Panc1 (cell line): Measurements from ENCODE around the gene DOCK11. TPM values are rescaled to one million over a fixed set of nuclear protein-coding genes. Genes with fewer than 3 reads are reported as not detected.

Experiments
- ATAC-seq: fragments of 200-7000 bp; cut with Tn5 transposase; 2 replicates; pipeline ENCODE4 v1.9.1; 2020; ENCODE audit warnings: mild to moderate bottlenecking, moderate library complexity
- BruUV-seq: library from RNA; stranded (reverse); fragments of 400-500 nt; replicated peaks from 2 replicates; lab custom pipeline; 2021; lab: Mats Ljungman, UMichigan
- CTCF ChIA-PET: fragments of 300-600 bp; sonication (Branson Sonifier 250); formaldehyde crosslinking; loops from one replicate; lab custom pipeline; 2022; ENCODE audit warnings: antibody characterized with exemption; lab: Charles Lee
- POLR2A ChIA-PET: fragments of 300-600 bp; sonication (Branson Sonifier 250); formaldehyde crosslinking; loops from one replicate; lab custom pipeline; 2022; ENCODE audit warnings: antibody characterized with exemption; lab: Charles Lee
- DNase-seq: peaks from one replicate; pipeline ENCODE4 v3.0.0-alpha.2; 2010; ENCODE audit warnings: low read depth, low spot score
- H3K27ac ChIP-seq: 2 replicates; pipeline ENCODE4 v1.5.1; 2011; ENCODE audit warnings: mild to moderate bottlenecking, low read length, inconsistent platforms
- H3K27me3 ChIP-seq: fragments of 200-500 bp; sonication (Bioruptor generic); 2 replicates; pipeline ENCODE4 v1.6.0; 2014; ENCODE audit warnings: low read length, inconsistent platforms; ENCODE audit not compliant: control insufficient read depth, insufficient read depth
- H3K36me3 ChIP-seq: fragments of 200-500 bp; sonication (Bioruptor generic); 2 replicates; pipeline ENCODE4 v1.5.1; 2014; ENCODE audit warnings: inconsistent platforms, mild to moderate bottlenecking, low read length, moderate library complexity; ENCODE audit not compliant: control insufficient read depth, insufficient read depth
- H3K4me1 ChIP-seq: 2 replicates; pipeline ENCODE4 v1.5.1; 2011; ENCODE audit warnings: inconsistent platforms, mild to moderate bottlenecking, low read length, moderate library complexity; ENCODE audit not compliant: control insufficient read depth, insufficient read depth
- H3K4me3 ChIP-seq, 2 experiments: 2 replicates each; pipeline ENCODE4 v1.5.1; 2011 to 2012; ENCODE audit warnings: low read depth in 2 of 2, low read length in 2 of 2, mild to moderate bottlenecking in 2 of 2, inconsistent platforms in 1 of 2, moderate library complexity in 1 of 2
- H3K9me3 ChIP-seq: fragments of 200-500 bp; sonication (Bioruptor generic); 2 replicates; pipeline ENCODE4 v1.5.1; 2014; ENCODE audit warnings: low read depth, mild to moderate bottlenecking, inconsistent platforms, low read length, moderate library complexity; ENCODE audit not compliant: control insufficient read depth, insufficient read depth
- CTCF ChIP-seq: fragments of 450-650 bp; IDR thresholded peaks from 2 replicates; pipeline ENCODE4 v1.5.1; 2017; ENCODE audit warnings: mild to moderate bottlenecking
- POLR2AphosphoS5 ChIP-seq: IDR thresholded peaks from 2 replicates; pipeline ENCODE4 v1.6.1; 2012; ENCODE audit warnings: mild to moderate bottlenecking, low read depth, low read length, moderate library complexity
- SIN3A ChIP-seq: IDR thresholded peaks from 2 replicates; pipeline ENCODE4 v1.6.1; 2012; ENCODE audit warnings: low read depth, mild to moderate bottlenecking, low read length, moderate library complexity, borderline replicate concordance; ENCODE audit not compliant: insufficient read depth
- TCF7L2 ChIP-seq: IDR thresholded peaks from 2 replicates; pipeline ENCODE4 v1.6.1; 2011; ENCODE audit warnings: mild to moderate bottlenecking, low read depth, low read length, inconsistent platforms
- in situ Hi-C: cut with HindIII; loops from 2 replicates; pipeline ENCODE4 v1.10.0; 2016; ENCODE audit warnings: low sequenced_read_pairs, low pct_unique_long_range_greater_than_20kb
- intact Hi-C: fragments of 100-400 bp; cut with micrococcal nuclease; formaldehyde crosslinking; loops from one replicate; pipeline ENCODE4 v1.10.0; 2022; ENCODE audit not compliant: unreplicated experiment
- total RNA-seq: library from RNA; stranded (reverse); gene quantifications from one replicate; pipeline ENCODE4 v1.2.1, GENCODE V29; 2021; ENCODE audit not compliant: unreplicated experiment
- TF ChIP-seq, protein P1 (sequence below), 2 experiments: IDR thresholded peaks; 2 replicates each; pipeline ENCODE4 v1.6.1; 2011 to 2012; ENCODE audit warnings: low read depth in 2 of 2, control low read depth in 1 of 2, low read length in 1 of 2, mild to moderate bottlenecking in 1 of 2, moderate library complexity in 1 of 2; ENCODE audit not compliant: insufficient read depth in 1 of 2

Gene DOCK11
- total RNA-seq, 1 experiment from 2014 or later = 2.0 TPM

- ChIA-PET CTCF (no interaction called here), POLR2A (no interaction called here)
- no peak for TF ChIP-seq CTCF
- no peak for TF ChIP-seq SIN3A
- TF ChIP-seq, protein P1, sequence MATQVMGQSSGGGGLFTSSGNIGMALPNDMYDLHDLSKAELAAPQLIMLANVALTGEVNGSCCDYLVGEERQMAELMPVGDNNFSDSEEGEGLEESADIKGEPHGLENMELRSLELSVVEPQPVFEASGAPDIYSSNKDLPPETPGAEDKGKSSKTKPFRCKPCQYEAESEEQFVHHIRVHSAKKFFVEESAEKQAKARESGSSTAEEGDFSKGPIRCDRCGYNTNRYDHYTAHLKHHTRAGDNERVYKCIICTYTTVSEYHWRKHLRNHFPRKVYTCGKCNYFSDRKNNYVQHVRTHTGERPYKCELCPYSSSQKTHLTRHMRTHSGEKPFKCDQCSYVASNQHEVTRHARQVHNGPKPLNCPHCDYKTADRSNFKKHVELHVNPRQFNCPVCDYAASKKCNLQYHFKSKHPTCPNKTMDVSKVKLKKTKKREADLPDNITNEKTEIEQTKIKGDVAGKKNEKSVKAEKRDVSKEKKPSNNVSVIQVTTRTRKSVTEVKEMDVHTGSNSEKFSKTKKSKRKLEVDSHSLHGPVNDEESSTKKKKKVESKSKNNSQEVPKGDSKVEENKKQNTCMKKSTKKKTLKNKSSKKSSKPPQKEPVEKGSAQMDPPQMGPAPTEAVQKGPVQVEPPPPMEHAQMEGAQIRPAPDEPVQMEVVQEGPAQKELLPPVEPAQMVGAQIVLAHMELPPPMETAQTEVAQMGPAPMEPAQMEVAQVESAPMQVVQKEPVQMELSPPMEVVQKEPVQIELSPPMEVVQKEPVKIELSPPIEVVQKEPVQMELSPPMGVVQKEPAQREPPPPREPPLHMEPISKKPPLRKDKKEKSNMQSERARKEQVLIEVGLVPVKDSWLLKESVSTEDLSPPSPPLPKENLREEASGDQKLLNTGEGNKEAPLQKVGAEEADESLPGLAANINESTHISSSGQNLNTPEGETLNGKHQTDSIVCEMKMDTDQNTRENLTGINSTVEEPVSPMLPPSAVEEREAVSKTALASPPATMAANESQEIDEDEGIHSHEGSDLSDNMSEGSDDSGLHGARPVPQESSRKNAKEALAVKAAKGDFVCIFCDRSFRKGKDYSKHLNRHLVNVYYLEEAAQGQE (IDR thresholded peaks at IDR 0.05; ENCODE audit: insufficient read depth in 1 of 2, low read depth in 2 of 2, low read length in 1 of 2) = no peak
- no peak for TF ChIP-seq POLR2AphosphoS5
- no peak for TF ChIP-seq TCF7L2
These were observed 224.6 kb downstream of the DOCK11 start for GRCh38 chrX:118720058-118720707.

DNA sequence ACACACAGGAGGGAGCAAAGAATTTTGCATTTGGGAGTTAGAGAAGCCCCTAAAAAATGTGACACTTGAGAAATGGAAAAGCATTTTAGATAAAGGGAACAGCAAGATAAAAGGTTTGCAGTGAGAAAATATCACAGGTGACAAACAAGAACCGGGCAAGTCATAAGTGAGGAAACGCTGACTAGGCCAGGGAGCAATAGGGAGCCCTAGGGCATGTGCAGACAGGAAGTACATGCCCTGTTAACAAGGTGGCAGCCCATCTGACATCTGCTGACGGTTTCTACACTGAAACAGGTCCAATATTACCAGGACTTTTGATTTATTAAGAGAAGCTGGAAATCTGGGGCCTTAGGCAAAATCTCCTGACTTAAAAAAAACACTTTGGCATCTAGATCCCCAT, 227.8 kb downstream of the DOCK11 start:
- POLR2A ChIA-PET = interaction anchor here (0.8 kb wide), 1 partner anchor 39 kb away, joined by 8 read pairs; no protein-coding TSS in a partner anchor
- Histone ChIP-seq H3K4me3 (no peak overlapping the region), H3K9me3 (no peaks in the 10 kb centered on the region), H3K27ac (peak overlapping the region; percentile 52; the same call in 1 of the 2 replicates), H3K36me3 (no peaks in the 10 kb centered on the region), H3K4me1 (peaks cover 33% of the 10 kb centered on the region), H3K27me3 (no peaks in the 10 kb centered on the region)
- TF ChIP-seq TCF7L2 (no peak), SIN3A (no peak), CTCF (no peak), POLR2AphosphoS5 (no peak)
- TF ChIP-seq, protein P1 (IDR thresholded peaks at IDR 0.05; ENCODE audit: insufficient read depth in 1 of 2, low read depth in 2 of 2, low read length in 1 of 2) = no peak
- BruUV-seq = no TSS peak
- CTCF ChIA-PET = no interaction called here
- no peak for ATAC-seq
- intact Hi-C loops = loop anchor here (10.0 kb wide), 1 partner anchor 79 kb away; no protein-coding TSS in a partner anchor
- DNase-seq = no peak
- in situ Hi-C loops = no loop called here

More at GRCh38 chrX:118720058-118720707, 224.6 kb downstream of the DOCK11 start:
- H3K4me3 ChIP-seq = no peak overlapping the region
- BruUV-seq = no TSS peak
- no peak for ATAC-seq
- intact Hi-C loops = loop anchor here (10.0 kb wide), 1 partner anchor 75 kb away; no protein-coding TSS in a partner anchor
- in situ Hi-C loops = no loop called here
- no peaks in the 10 kb centered on the region for H3K9me3 ChIP-seq
- no peak overlapping the region for H3K27ac ChIP-seq
- no peaks in the 10 kb centered on the region for H3K27me3 ChIP-seq
- H3K4me1 ChIP-seq = peaks cover 16% of the 10 kb centered on the region
- H3K36me3 ChIP-seq = no peaks in the 10 kb centered on the region
- no peak for DNase-seq
